GM12878 (cell line): Measurements from ENCODE around the gene TET3. TPM values are rescaled to one million over a fixed set of nuclear protein-coding genes. Genes with fewer than 3 reads are reported as not detected.

Source experiments
- ATF7 ChIP-seq: fragments of 450-650 bp; IDR thresholded peaks from 2 replicates; pipeline ENCODE4 v1.6.1; 2016; ENCODE audit warnings: low read depth, mild to moderate bottlenecking
- BCL3 ChIP-seq: IDR thresholded peaks from 2 replicates; pipeline ENCODE4 v1.6.1; 2011; ENCODE audit warnings: borderline replicate concordance, low read depth, mild to moderate bottlenecking, moderate library complexity, low read length; ENCODE audit not compliant: insufficient read depth, poor library complexity, severe bottlenecking
- BRCA1 ChIP-seq: IDR thresholded peaks from 2 replicates; pipeline ENCODE4 v1.6.1; 2011; ENCODE audit warnings: low read depth, low read length, improper control_type of control experiment
- DPF2 ChIP-seq: fragments of 450-650 bp; IDR thresholded peaks from 2 replicates; pipeline ENCODE4 v1.6.1; 2017; ENCODE audit warnings: mild to moderate bottlenecking
- EP300 ChIP-seq, 2 experiments: fragments of 150-350 bp in 1 of 2; IDR thresholded peaks; 2 replicates each; pipeline ENCODE4 v1.6.1; 2011 to 2012; ENCODE audit warnings: low read depth in 2 of 2, low read length in 2 of 2, borderline replicate concordance in 1 of 2, improper control_type of control experiment in 1 of 2, inconsistent platforms in 1 of 2; ENCODE audit not compliant: control insufficient read depth in 1 of 2
- ESRRA ChIP-seq: IDR thresholded peaks from 2 replicates; pipeline ENCODE4 v1.6.1; 2012; ENCODE audit warnings: mild to moderate bottlenecking, low read length, improper control_type of control experiment
- HDAC6 ChIP-seq: fragments of 200-600 bp; sonication (generic); IDR thresholded peaks from one replicate; pipeline ENCODE4 v1.8.0; 2017; ENCODE audit warnings: antibody characterized with exemption; ENCODE audit not compliant: unreplicated experiment
- HDGF ChIP-seq: fragments of 450-650 bp; IDR thresholded peaks from 2 replicates; pipeline ENCODE4 v1.6.1; 2016; ENCODE audit warnings: antibody characterized with exemption
- IRF4 ChIP-seq: IDR thresholded peaks from 2 replicates; pipeline ENCODE4 v1.6.1; 2011; ENCODE audit warnings: low read depth, low read length
- JUND ChIP-seq: IDR thresholded peaks from 2 replicates; pipeline ENCODE4 v1.6.1; 2012; ENCODE audit warnings: low read depth, mild to moderate bottlenecking, low read length, improper control_type of control experiment, moderate library complexity
- NKRF ChIP-seq: fragments of 450-650 bp; conservative IDR thresholded peaks from 2 replicates; pipeline ENCODE4 v1.6.1; 2017; ENCODE audit warnings: mild to moderate bottlenecking, moderate library complexity
- NRF1 ChIP-seq: conservative IDR thresholded peaks from 2 replicates; pipeline ENCODE4 v1.6.1; 2011; ENCODE audit warnings: mild to moderate bottlenecking, low read depth, low read length, improper control_type of control experiment
- RAD21 ChIP-seq: IDR thresholded peaks from 2 replicates; pipeline ENCODE4 v1.6.1; 2011; ENCODE audit warnings: mild to moderate bottlenecking, low read depth, low read length, moderate library complexity; ENCODE audit not compliant: insufficient read depth
- RBBP5 ChIP-seq: fragments of 200-600 bp; sonication (generic); conservative IDR thresholded peaks from 2 replicates; pipeline ENCODE4 v1.6.1; 2016
- SRF ChIP-seq, 2 experiments: IDR thresholded peaks; 2 replicates each; pipeline ENCODE4 v1.6.1; 2011; ENCODE audit warnings: low read depth in 2 of 2, low read length in 2 of 2, mild to moderate bottlenecking in 1 of 2, moderate library complexity in 1 of 2
- TAF1 ChIP-seq: IDR thresholded peaks from 2 replicates; pipeline ENCODE4 v1.6.1; 2011; ENCODE audit warnings: mild to moderate bottlenecking, low read depth, low read length, borderline replicate concordance
- TCF12 ChIP-seq: IDR thresholded peaks from 2 replicates; pipeline ENCODE4 v1.6.1; 2011; ENCODE audit warnings: low read depth, mild to moderate bottlenecking, low read length
- USF1 ChIP-seq: IDR thresholded peaks from 2 replicates; pipeline ENCODE4 v1.6.1; 2011; ENCODE audit warnings: borderline replicate concordance, low read depth, mild to moderate bottlenecking, moderate library complexity, mixed read lengths, low read length; ENCODE audit not compliant: insufficient read depth; ENCODE audit errors: extremely low read length
- ZBED1 ChIP-seq: IDR thresholded peaks from 2 replicates; pipeline ENCODE4 v1.6.1; 2016; ENCODE audit warnings: borderline replicate concordance
- ZBTB11 ChIP-seq: fragments of 450-650 bp; formaldehyde crosslinking; IDR thresholded peaks from 2 replicates; pipeline ENCODE4 v1.5.0; 2022; ENCODE audit warnings: mild to moderate bottlenecking, missing genetic modification characterization
- ZNF217 ChIP-seq: fragments of 450-650 bp; IDR thresholded peaks from 2 replicates; pipeline ENCODE4 v1.6.1; 2017; ENCODE audit warnings: antibody characterized with exemption, mild to moderate bottlenecking
- ZNF274 ChIP-seq: IDR thresholded peaks from one replicate; pipeline ENCODE4 v1.8.0; 2011; ENCODE audit not compliant: insufficient read length, insufficient read depth
- ZZZ3 ChIP-seq: IDR thresholded peaks from 2 replicates; pipeline ENCODE4 v1.6.1; 2011; ENCODE audit warnings: low read depth; ENCODE audit not compliant: control insufficient read depth, insufficient read length
- polyA plus RNA-seq, 11 experiments: library from polyadenylated mRNA; depleted of rRNA in 4 of 11; unstranded in 6 of 11; stranded (reverse) in 5 of 11; fragments of >200 nt; fragmentation: Nextera tagmentation in 4 of 11; fragmentation: Illumina TruSeq in 1 of 11; extraction: Ambion mirVana in 4 of 11; extraction: Trizol in 1 of 11; gene quantifications; 1 replicate in 1 of 11; 2 replicates in 10 of 11; pipeline versions ENCODE4 v1.2.1 to v1.2.3, GENCODE V29; 2011 to 2016; ENCODE audit warnings: inconsistent platforms in 2 of 11, missing spikeins in 2 of 11, low read depth in 1 of 11
- total RNA-seq, 4 experiments: library from RNA; depleted of rRNA in 3 of 4; stranded (reverse); fragments of >200 nt in 3 of 4; fragmentation: Illumina TruSeq in 1 of 4; extraction: Trizol in 1 of 4; gene quantifications; 2 replicates each; pipeline versions ENCODE4 v1.2.1 to v1.2.3, GENCODE V29; 2013 to 2021

The TET3 gene
- total and polyA plus RNA-seq, 10 of the 15 experiments (the other 5 are each of a cell fraction or from before 2014, with no cell fraction given) = 0.77 to 25.9 (median 8.5) TPM

- TF ChIP-seq HDGF (no peak), BCL3 (no peak), DPF2 (peak; percentile 39; the same call in 1 of the 2 replicates), ZBTB11 (CRISPR knock-in tag) (no peak), ZZZ3 (no peak), EP300 (IDR thresholded peaks at IDR 0.05; ENCODE audit: borderline replicate concordance in 1 of 2, control insufficient read depth in 1 of 2, low read depth in 2 of 2, low read length in 2 of 2) (peak in 1 of 2 experiments; percentile 32; a peak in 1 of 4 replicates), RAD21 (no peak), NRF1 (no peak), USF1 (no peak), TAF1 (no peak), ESRRA (no peak), ZNF274 (no peak), IRF4 (0 out of 2 replicates have a peak, but pooled peaks have one; percentile 35), BRCA1 (no peak), ZBED1 (no peak), ZNF217 (no peak), SRF (IDR thresholded peaks at IDR 0.05; ENCODE audit: low read depth in 2 of 2, low read length in 2 of 2) (no peak), ATF7 (peak; percentile 27; the same call in 1 of the 2 replicates), RBBP5 (no peak), JUND (no peak), NKRF (no peak), HDAC6 (no peak), TCF12 (peak; percentile 94)
Measured at GRCh38 chr2:74020702-74021406, 36.1 kb downstream of the TET3 start (continued).
